Vagina (tissue), 2 donors: ENCODE results near the gene POP7.
"Not testable (repeated sequence)": the region's sequence is repeated elsewhere in the genome, so short reads cannot be mapped to it uniquely, and the experiment has no call there.

ENCODE experiments used
- POLR2A ChIP-seq, 2 donors: fragments of 450-650 bp; IDR thresholded peaks; one replicate each; pipeline ENCODE4 v1.6.1; 2017; ENCODE audit warnings: antibody characterized with exemption in 2 of 2, mild to moderate bottlenecking in 2 of 2, moderate library complexity in 2 of 2
- TF ChIP-seq, protein P1 (sequence below), 3 experiments: fragments of 450-650 bp in 2 of 3; fragments of 200-600 bp in 1 of 3; sonication (generic) in 1 of 3; IDR thresholded peaks; one replicate each; pipeline ENCODE4 v1.5.1; 2017 to 2019; ENCODE audit warnings: antibody characterized with exemption in 3 of 3, mild to moderate bottlenecking in 2 of 3, moderate library complexity in 2 of 3

DNA sequence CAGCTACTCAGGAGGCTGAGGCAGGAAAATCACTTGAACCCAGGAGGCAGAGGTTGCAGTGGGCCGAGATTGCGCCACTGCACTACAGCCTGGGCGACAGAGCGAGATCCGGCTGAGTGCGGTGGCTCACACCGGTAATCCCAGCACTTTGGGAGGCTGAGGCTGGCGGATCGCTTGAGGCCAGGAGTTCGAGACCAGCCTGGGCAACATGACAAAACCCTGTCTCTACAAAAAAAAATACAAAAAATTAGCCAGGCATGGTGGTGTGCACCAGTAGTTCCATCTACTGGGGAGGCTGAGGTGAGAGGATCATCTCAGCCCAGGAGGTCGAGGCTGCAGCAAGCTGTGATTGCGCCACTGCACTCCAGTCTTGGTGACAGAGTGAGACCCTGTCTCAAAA lies 36.8 kb upstream of the POP7 start:
- TF ChIP-seq, protein P1, sequence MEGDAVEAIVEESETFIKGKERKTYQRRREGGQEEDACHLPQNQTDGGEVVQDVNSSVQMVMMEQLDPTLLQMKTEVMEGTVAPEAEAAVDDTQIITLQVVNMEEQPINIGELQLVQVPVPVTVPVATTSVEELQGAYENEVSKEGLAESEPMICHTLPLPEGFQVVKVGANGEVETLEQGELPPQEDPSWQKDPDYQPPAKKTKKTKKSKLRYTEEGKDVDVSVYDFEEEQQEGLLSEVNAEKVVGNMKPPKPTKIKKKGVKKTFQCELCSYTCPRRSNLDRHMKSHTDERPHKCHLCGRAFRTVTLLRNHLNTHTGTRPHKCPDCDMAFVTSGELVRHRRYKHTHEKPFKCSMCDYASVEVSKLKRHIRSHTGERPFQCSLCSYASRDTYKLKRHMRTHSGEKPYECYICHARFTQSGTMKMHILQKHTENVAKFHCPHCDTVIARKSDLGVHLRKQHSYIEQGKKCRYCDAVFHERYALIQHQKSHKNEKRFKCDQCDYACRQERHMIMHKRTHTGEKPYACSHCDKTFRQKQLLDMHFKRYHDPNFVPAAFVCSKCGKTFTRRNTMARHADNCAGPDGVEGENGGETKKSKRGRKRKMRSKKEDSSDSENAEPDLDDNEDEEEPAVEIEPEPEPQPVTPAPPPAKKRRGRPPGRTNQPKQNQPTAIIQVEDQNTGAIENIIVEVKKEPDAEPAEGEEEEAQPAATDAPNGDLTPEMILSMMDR (IDR thresholded peaks at IDR 0.05), result not testable (repeated sequence)
- TF ChIP-seq POLR2A (IDR thresholded peaks at IDR 0.05), result not testable (repeated sequence)
